ENCODE measurements around the gene TMED4. TPM values are rescaled to one million over a fixed set of nuclear protein-coding genes. Genes with fewer than 3 reads are reported as not detected.
A peak's percentile ranks its signal among the peaks of the same experiment; 100 is the strongest.

TMED4 gene
- total RNA-seq, 4 donors from 2014 or later, result 85.8 to 162 (median 101) TPM

DNA sequence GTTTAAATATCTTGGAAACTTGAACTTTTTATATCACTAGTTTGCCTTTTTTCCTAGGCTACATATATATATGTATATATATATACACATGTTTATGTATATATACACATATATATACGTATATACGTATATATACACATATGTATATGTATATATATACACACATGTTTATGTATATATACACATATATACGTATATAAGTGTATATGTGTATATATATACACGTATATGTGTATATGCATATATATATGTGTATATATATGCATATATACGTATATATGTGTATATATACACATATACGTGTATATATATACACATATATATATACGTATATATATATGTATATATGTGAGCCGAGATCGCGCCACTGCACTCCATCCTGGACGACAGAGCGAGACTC, 34.5 kb upstream of the TMED4 start:
- Histone ChIP-seq H3K27me3 (no peaks in the 10 kb centered on the region), H3K4me3 (no peak overlapping the region), H3K4me1 (peaks cover 60 to 82% of the 10 kb centered on the region in 2 donors), H3K9me3 (no peaks in the 10 kb centered on the region), H3K27ac (peak overlapping the region; percentile 63 to 99 (median 93)), H3K36me3 (no peaks in the 10 kb centered on the region)
- in situ Hi-C loops (cut with MboI; ENCODE audit: low sequenced_read_pairs in 4 of 4), result no loop called here
- TF ChIP-seq, protein P1, sequence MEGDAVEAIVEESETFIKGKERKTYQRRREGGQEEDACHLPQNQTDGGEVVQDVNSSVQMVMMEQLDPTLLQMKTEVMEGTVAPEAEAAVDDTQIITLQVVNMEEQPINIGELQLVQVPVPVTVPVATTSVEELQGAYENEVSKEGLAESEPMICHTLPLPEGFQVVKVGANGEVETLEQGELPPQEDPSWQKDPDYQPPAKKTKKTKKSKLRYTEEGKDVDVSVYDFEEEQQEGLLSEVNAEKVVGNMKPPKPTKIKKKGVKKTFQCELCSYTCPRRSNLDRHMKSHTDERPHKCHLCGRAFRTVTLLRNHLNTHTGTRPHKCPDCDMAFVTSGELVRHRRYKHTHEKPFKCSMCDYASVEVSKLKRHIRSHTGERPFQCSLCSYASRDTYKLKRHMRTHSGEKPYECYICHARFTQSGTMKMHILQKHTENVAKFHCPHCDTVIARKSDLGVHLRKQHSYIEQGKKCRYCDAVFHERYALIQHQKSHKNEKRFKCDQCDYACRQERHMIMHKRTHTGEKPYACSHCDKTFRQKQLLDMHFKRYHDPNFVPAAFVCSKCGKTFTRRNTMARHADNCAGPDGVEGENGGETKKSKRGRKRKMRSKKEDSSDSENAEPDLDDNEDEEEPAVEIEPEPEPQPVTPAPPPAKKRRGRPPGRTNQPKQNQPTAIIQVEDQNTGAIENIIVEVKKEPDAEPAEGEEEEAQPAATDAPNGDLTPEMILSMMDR (IDR thresholded peaks at IDR 0.05 in 4 of 5, conservative IDR thresholded peaks at IDR 0.05 in 1 of 5), result no peak
- TF ChIP-seq POLR2A (IDR thresholded peaks at IDR 0.05), result no peak
- intact Hi-C loops (cut with DNase I; ENCODE audit: low total_unique reads), result no loop called here
- DNase-seq (no peak), ATAC-seq (no peak)

GRCh38 chr7:44615793-44616192, 33.8 kb upstream of the TMED4 start:
- Histone ChIP-seq H3K4me3 (no peak overlapping the region), H3K36me3 (no peaks in the 10 kb centered on the region), H3K4me1 (peaks cover 53 to 75% of the 10 kb centered on the region in 2 donors), H3K9me3 (no peaks in the 10 kb centered on the region), H3K27me3 (no peaks in the 10 kb centered on the region), H3K27ac (peak overlapping the region; percentile 63 to 99 (median 93))
- intact Hi-C loops (cut with DNase I; ENCODE audit: low total_unique reads) (no loop called here), in situ Hi-C loops (cut with MboI; ENCODE audit: low sequenced_read_pairs in 4 of 4) (no loop called here)
- TF ChIP-seq POLR2A (IDR thresholded peaks at IDR 0.05), result no peak
- TF ChIP-seq, protein P1 (IDR thresholded peaks at IDR 0.05 in 4 of 5, conservative IDR thresholded peaks at IDR 0.05 in 1 of 5), result no peak
- no peak for DNase-seq
- no peak for ATAC-seq

GRCh38 chr7:44615149-44615611, 33.1 kb upstream of the TMED4 start:
- no peaks in the 10 kb centered on the region for H3K36me3 ChIP-seq
- ATAC-seq (no peak), DNase-seq (no peak)
- no peaks in the 10 kb centered on the region for H3K27me3 ChIP-seq
- intact Hi-C loops (cut with DNase I; ENCODE audit: low total_unique reads) (no loop called here), in situ Hi-C loops (cut with MboI; ENCODE audit: low sequenced_read_pairs in 4 of 4) (no loop called here)
- H3K9me3 ChIP-seq, result no peaks in the 10 kb centered on the region
- TF ChIP-seq, protein P1 (IDR thresholded peaks at IDR 0.05 in 4 of 5, conservative IDR thresholded peaks at IDR 0.05 in 1 of 5), result no peak
- no peak for TF ChIP-seq POLR2A (IDR thresholded peaks at IDR 0.05)
- H3K4me3 ChIP-seq, result no peak overlapping the region
- H3K27ac ChIP-seq, result peak overlapping the region; percentile 63 to 99 (median 93)
- peaks cover 47 to 70% of the 10 kb centered on the region in 2 donors for H3K4me1 ChIP-seq

DNA sequence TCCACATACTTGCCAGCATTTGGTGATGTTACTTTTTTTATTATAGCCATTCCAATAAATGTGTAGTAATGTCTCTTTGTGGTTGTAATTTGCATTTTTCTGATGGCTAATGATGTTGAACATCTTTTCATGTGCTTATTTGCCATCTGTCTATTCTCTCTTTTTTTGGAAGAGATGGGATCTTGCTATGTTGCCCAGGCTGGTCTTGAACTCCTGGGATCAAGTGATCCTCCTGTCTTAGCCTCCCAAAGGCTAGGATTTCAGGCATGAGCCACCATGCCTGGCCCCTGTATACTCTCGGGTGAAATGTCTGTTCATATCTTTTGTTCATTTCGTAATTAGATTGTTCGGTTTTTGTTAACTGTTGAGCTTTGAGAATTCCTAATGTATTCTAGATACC, 27.8 kb upstream of the TMED4 start:
- no peak for TF ChIP-seq POLR2A (IDR thresholded peaks at IDR 0.05)
- TF ChIP-seq, protein P1 (IDR thresholded peaks at IDR 0.05 in 4 of 5, conservative IDR thresholded peaks at IDR 0.05 in 1 of 5), result no peak
- intact Hi-C loops (cut with DNase I; ENCODE audit: low total_unique reads) (loop anchor here (5.0 kb wide), 3 partner anchors 82 to 237 kb away; partner anchors contain the start of genes H2AZ2 and ZMIZ2), in situ Hi-C loops (cut with MboI; ENCODE audit: low sequenced_read_pairs in 4 of 4) (no loop called here)
- no peaks in the 10 kb centered on the region for H3K9me3 ChIP-seq
- no peaks in the 10 kb centered on the region for H3K27me3 ChIP-seq
- peaks cover 13 to 39% of the 10 kb centered on the region in 2 donors for H3K4me1 ChIP-seq
- H3K36me3 ChIP-seq, result no peaks in the 10 kb centered on the region
- H3K4me3 ChIP-seq, result no peak overlapping the region
- DNase-seq, result no peak
- peak overlapping the region; percentile 91 to 99 (median 96) for H3K27ac ChIP-seq
- ATAC-seq, result no peak

Measured in gastrocnemius medialis (tissue), 4 donors.